Ishikawa (cell line): Measurements from ENCODE around the gene REG4.

Source experiments
- CEBPB ChIP-seq: IDR thresholded peaks from 2 replicates; pipeline ENCODE4 v1.6.1; 2012
- CREB1 ChIP-seq: IDR thresholded peaks from 2 replicates; pipeline ENCODE4 v1.6.1; 2012; ENCODE audit warnings: low read depth
- EGR1 ChIP-seq: IDR thresholded peaks from 2 replicates; pipeline ENCODE4 v1.6.1; 2012
- EP300 ChIP-seq: IDR thresholded peaks from 2 replicates; pipeline ENCODE4 v1.6.1; 2012; ENCODE audit warnings: borderline replicate concordance
- FOXM1 ChIP-seq: IDR thresholded peaks from 2 replicates; pipeline ENCODE4 v1.6.1; 2012; ENCODE audit warnings: low read depth, borderline replicate concordance
- NFIC ChIP-seq: IDR thresholded peaks from 2 replicates; pipeline ENCODE4 v1.6.1; 2012
- RAD21 ChIP-seq: IDR thresholded peaks from 2 replicates; pipeline ENCODE4 v1.6.1; 2012; ENCODE audit warnings: low read depth
- TAF1 ChIP-seq: IDR thresholded peaks from 2 replicates; pipeline ENCODE4 v1.6.1; 2012; ENCODE audit warnings: low read depth, mild to moderate bottlenecking
- TCF12 ChIP-seq: IDR thresholded peaks from 2 replicates; pipeline ENCODE4 v1.6.1; 2012; ENCODE audit warnings: low read depth
- TEAD4 ChIP-seq: IDR thresholded peaks from 2 replicates; pipeline ENCODE4 v1.6.1; 2012
- YY1 ChIP-seq: IDR thresholded peaks from 2 replicates; pipeline ENCODE4 v1.6.1; 2012; ENCODE audit warnings: low read depth
- ZBTB7A ChIP-seq: IDR thresholded peaks from 2 replicates; pipeline ENCODE4 v1.6.1; 2012; ENCODE audit warnings: low read depth
- TF ChIP-seq, protein P1 (sequence below): IDR thresholded peaks from 2 replicates; pipeline ENCODE4 v1.6.1; 2012; ENCODE audit warnings: low read depth, mild to moderate bottlenecking
- TF ChIP-seq, protein P2 (sequence below): IDR thresholded peaks from 2 replicates; pipeline ENCODE4 v1.6.1; 2012
- TF ChIP-seq, protein P3 (sequence below): IDR thresholded peaks from 2 replicates; pipeline ENCODE4 v1.6.1; 2012

The REG4 gene

DNA sequence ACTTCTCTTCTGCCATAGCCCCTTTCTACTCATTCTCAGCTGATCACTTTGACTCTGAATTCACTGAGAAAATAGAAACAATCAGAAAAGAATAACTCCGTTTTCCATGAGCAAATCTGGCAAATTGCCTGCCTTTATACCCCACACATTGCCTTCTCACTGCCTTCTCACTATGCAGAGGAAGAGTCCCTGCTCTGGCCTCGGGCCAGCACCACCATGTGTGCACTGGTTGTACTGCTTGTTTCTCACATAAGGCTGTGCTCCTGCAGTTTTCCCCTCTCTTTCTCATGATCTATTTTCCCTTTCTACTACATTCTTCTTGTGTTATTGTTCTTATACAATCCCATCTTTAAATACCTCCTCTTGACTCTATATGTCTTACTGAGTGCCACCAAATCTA lies 40.2 kb downstream of the REG4 start:
- TF ChIP-seq EP300, result no peak
- no peak for TF ChIP-seq TEAD4
- TF ChIP-seq TAF1, result no peak
- TF ChIP-seq YY1, result no peak
- no peak for TF ChIP-seq FOXM1

DNA sequence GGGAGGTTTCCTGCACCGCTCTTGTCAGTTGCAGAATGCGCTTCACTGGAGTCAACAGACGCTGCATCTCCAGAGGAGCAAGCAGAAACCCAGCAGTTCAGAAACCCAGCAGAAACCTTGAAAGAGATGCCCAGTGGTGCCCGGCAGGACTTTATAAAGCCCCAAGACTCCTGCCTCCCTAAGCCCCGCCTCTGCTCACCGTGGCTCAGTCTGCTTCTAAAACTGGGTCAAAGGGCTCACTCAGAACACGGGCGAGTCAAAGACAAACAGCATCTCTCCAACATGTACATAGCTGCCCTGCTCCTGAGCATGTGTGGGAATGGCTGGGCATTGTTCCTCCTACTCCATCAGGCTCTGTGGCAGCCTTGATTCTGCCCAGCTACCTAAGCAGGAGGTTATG lies 42.5 kb downstream of the REG4 start, which contains the start of gene HMGCS2:
TSS of gene HMGCS2 (minus strand) at position 128 of the 400 bp plus-strand sequence. CDS start at position 67, 61 bp downstream.
- no peak for TF ChIP-seq TEAD4
- TF ChIP-seq FOXM1, result no peak
- no peak for TF ChIP-seq YY1
- no peak for TF ChIP-seq EP300
- no peak for TF ChIP-seq TAF1
- TF ChIP-seq, protein P1, sequence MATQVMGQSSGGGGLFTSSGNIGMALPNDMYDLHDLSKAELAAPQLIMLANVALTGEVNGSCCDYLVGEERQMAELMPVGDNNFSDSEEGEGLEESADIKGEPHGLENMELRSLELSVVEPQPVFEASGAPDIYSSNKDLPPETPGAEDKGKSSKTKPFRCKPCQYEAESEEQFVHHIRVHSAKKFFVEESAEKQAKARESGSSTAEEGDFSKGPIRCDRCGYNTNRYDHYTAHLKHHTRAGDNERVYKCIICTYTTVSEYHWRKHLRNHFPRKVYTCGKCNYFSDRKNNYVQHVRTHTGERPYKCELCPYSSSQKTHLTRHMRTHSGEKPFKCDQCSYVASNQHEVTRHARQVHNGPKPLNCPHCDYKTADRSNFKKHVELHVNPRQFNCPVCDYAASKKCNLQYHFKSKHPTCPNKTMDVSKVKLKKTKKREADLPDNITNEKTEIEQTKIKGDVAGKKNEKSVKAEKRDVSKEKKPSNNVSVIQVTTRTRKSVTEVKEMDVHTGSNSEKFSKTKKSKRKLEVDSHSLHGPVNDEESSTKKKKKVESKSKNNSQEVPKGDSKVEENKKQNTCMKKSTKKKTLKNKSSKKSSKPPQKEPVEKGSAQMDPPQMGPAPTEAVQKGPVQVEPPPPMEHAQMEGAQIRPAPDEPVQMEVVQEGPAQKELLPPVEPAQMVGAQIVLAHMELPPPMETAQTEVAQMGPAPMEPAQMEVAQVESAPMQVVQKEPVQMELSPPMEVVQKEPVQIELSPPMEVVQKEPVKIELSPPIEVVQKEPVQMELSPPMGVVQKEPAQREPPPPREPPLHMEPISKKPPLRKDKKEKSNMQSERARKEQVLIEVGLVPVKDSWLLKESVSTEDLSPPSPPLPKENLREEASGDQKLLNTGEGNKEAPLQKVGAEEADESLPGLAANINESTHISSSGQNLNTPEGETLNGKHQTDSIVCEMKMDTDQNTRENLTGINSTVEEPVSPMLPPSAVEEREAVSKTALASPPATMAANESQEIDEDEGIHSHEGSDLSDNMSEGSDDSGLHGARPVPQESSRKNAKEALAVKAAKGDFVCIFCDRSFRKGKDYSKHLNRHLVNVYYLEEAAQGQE, result no peak
- TF ChIP-seq, protein P2, sequence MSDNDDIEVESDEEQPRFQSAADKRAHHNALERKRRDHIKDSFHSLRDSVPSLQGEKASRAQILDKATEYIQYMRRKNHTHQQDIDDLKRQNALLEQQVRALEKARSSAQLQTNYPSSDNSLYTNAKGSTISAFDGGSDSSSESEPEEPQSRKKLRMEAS, result no peak
- no peak for TF ChIP-seq ZBTB7A
- no peak for TF ChIP-seq CREB1
- no peak for TF ChIP-seq CEBPB
- TF ChIP-seq EGR1, result no peak
- TF ChIP-seq NFIC, result no peak
- TF ChIP-seq RAD21, result no peak
- TF ChIP-seq, protein P3, sequence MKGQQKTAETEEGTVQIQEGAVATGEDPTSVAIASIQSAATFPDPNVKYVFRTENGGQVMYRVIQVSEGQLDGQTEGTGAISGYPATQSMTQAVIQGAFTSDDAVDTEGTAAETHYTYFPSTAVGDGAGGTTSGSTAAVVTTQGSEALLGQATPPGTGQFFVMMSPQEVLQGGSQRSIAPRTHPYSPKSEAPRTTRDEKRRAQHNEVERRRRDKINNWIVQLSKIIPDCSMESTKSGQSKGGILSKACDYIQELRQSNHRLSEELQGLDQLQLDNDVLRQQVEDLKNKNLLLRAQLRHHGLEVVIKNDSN, result no peak
- no peak for TF ChIP-seq TCF12

DNA sequence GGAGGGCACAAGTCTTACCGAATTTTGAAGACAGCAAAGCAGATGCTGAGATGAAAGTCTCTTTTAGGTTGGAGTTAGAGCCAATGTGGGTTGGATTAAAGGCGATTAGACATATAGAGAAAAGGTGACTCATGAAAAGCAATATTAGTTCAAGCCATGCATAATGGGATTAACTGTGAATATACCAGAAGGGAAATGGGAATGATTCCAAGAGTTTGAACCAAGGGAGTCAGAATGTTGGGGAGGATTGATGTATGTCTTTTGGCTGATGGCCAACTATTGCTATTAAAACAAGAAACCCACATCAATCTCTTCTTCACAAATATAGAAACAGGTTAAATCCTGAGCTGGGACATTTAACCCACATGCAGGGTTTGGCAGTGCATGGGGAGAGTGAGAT lies 43.8 kb downstream of the REG4 start:
- TF ChIP-seq RAD21 (no peak), NFIC (peak; percentile 31; the same call in 1 of the 2 replicates)

DNA sequence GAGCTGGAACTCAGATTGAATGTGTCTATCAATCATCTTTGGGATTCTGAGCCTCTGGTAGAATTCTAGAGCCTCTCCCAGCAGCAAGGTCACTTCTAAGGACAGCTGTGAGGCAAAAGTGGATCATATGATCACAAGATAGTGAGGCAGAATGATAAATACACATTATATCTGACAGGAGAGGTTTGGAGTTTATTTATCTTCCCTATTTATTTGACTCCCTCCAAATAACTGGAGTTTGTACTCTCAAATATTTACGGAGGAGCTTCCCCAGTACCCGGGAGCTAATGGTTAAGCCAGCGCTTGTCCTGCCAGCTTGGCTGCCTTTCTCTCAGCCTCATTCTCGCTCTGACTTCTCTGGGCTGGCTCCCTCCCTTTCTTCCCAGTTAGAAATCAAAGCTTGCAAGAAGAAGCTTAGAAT lies 44.9 kb downstream of the REG4 start:
- TF ChIP-seq, protein P3, result no peak
- TF ChIP-seq FOXM1 (no peak), CREB1 (no peak), ZBTB7A (no peak), TAF1 (no peak), RAD21 (no peak)
- TF ChIP-seq, protein P2, result no peak

DNA sequence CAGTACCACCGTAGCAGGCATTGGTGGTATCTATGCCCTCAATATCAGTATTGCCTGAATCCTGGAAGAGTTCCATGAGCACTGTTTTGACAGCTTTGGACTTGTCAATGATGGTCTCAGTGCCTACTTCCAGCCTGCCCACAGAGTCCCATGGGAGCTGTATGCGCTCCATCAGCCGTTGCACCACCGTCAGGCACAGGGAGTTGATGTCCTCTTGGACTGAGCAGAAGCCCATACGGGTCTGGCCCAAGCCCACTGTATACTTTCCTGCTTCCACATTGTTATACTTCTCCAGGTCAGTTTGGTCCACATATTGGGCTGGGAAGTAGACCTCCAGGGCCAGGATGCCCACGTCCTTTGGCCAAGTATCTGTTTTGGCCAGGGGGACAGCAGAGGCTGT lies 47.0 kb downstream of the REG4 start:
- TF ChIP-seq RAD21 (no peak), FOXM1 (no peak), EP300 (no peak), TAF1 (no peak)

DNA sequence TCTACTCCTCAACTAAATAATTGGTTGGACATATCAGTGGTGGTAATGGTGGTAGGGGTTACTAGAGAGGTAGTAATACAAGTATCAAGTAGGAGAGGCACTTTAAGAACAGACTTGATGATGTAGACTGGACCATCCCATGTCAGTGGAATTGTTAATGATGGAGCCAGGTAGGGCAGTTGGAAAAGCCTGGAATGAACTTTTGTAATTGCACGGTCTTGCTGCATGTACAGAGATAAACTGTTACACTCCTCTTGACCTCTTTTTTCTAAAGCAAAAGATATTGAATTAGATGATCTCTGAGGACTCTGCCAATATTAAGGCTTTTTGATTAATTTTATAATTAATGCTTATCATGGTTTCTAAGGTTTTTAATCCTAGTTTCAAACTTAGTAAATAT lies 48.3 kb downstream of the REG4 start:
- TF ChIP-seq, protein P1, result no peak
- no peak for TF ChIP-seq CREB1
- TF ChIP-seq, protein P2, result no peak
- TF ChIP-seq NFIC, result no peak

DNA sequence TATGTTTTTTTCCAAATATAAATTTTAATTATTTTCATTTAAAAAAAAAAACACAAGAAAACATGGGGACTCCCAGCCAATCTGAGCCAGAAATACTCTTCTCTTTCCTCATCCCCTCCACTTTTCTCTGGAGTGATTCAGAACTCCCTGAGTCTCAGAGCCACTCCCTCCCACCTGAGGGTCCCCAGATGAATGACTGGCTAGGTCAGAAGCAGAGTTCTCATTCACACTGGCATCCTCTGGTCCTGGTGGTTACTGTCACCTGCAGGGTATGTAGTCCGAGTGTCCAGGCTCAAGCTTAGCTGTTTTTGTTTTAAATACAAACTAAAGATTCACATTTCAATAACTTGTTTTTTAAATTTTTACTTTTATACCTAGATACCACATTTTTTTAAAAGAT lies 48.9 kb downstream of the REG4 start:
- TF ChIP-seq EP300 (no peak), TCF12 (no peak), ZBTB7A (no peak), CEBPB (no peak), YY1 (no peak)
